GM19023 (cell line): ENCODE data around the gene DNAJA2.
"Not testable (repeated sequence)": the region's sequence is repeated elsewhere in the genome, so short reads cannot be mapped to it uniquely, and the experiment has no call there.

ENCODE experiments used
- ATAC-seq: cut with Tn5 transposase; IDR thresholded peaks from one replicate; pipeline ENCODE4 v1.9.1; 2021; ENCODE audit warnings: mild to moderate bottlenecking, moderate library complexity; ENCODE audit not compliant: unreplicated experiment

Gene DNAJA2

GRCh38 chr16:46975908-46976470, 2.5 kb upstream of the DNAJA2 start:
- ATAC-seq = no peak

GRCh38 chr16:46975165-46975564, 1.7 kb upstream of the DNAJA2 start:
- no peak for ATAC-seq

- no peak for ATAC-seq
Measured at GRCh38 chr16:46974352-46974751, 878 bp upstream of the DNAJA2 start.

GRCh38 chr16:46973996-46974324, 486 bp upstream of the DNAJA2 start:
- ATAC-seq = no peak

GRCh38 chr16:46972429-46973206, 856 bp downstream of the DNAJA2 start:
- peak; percentile 61 for ATAC-seq

- no peak for ATAC-seq
Measured at GRCh38 chr16:46971271-46971670, 2.2 kb downstream of the DNAJA2 start.

- no peak for ATAC-seq
Measured at GRCh38 chr16:46970089-46970488, 3.4 kb downstream of the DNAJA2 start.

- no peak for ATAC-seq
Measured at GRCh38 chr16:46968063-46968435, 5.4 kb downstream of the DNAJA2 start.

- no peak for ATAC-seq
Measured at GRCh38 chr16:46962629-46963028, 10.8 kb downstream of the DNAJA2 start.

GRCh38 chr16:46961373-46962353, 11.8 kb downstream of the DNAJA2 start:
- peak; percentile 55 for ATAC-seq

- ATAC-seq = no peak
Measured at GRCh38 chr16:46954562-46954961, 18.9 kb downstream of the DNAJA2 start.

GRCh38 chr16:46950009-46950408, 23.5 kb downstream of the DNAJA2 start:
- ATAC-seq = no peak

GRCh38 chr16:46949241-46949892, 24.1 kb downstream of the DNAJA2 start:
- no peak for ATAC-seq

- ATAC-seq = no peak
Measured at GRCh38 chr16:46948548-46949166, 24.8 kb downstream of the DNAJA2 start.

- no peak for ATAC-seq
Measured at GRCh38 chr16:46947900-46948547, 25.4 kb downstream of the DNAJA2 start.

- not testable (repeated sequence) for ATAC-seq
Measured at GRCh38 chr16:46944713-46945112, 28.8 kb downstream of the DNAJA2 start.

- ATAC-seq = no peak
Measured at GRCh38 chr16:46937536-46937935, 35.9 kb downstream of the DNAJA2 start.

- ATAC-seq = no peak
Measured at GRCh38 chr16:46932802-46933201, 40.7 kb downstream of the DNAJA2 start.

GRCh38 chr16:46930861-46931260, 42.6 kb downstream of the DNAJA2 start:
- ATAC-seq = no peak
